Kidney epithelial cell (primary cell): ENCODE data around the gene LRP3. TPM values are rescaled to one million over a fixed set of nuclear protein-coding genes. Genes with fewer than 3 reads are reported as not detected.

Source experiments
- DNase-seq: peaks from one replicate; pipeline ENCODE4 v3.0.0-alpha.2; 2010; ENCODE audit warnings: low read depth
- H3K27me3 ChIP-seq: 2 replicates; pipeline ENCODE4 v1.6.0; 2011; ENCODE audit warnings: low read length; ENCODE audit not compliant: control insufficient read depth, insufficient read depth
- H3K36me3 ChIP-seq: 2 replicates; pipeline ENCODE4 v1.5.1; 2011; ENCODE audit warnings: low read length; ENCODE audit not compliant: control insufficient read depth, insufficient read depth
- H3K4me3 ChIP-seq: 2 replicates; pipeline ENCODE4 v1.5.1; 2011; ENCODE audit warnings: low read depth, mild to moderate bottlenecking, control low read depth, low read length
- CTCF ChIP-seq: IDR thresholded peaks from 2 replicates; pipeline ENCODE4 v1.5.1; 2011; ENCODE audit warnings: mild to moderate bottlenecking, moderate library complexity, low read length, control low read depth, inconsistent platforms; ENCODE audit not compliant: insufficient read depth, poor library complexity, severe bottlenecking
- total RNA-seq: library from RNA; depleted of rRNA; stranded (reverse); fragments of >200 nt; gene quantifications from 2 replicates; pipeline ENCODE4 v1.2.3, GENCODE V29; 2015

The LRP3 gene
- total RNA-seq, 1 donor from 2014 or later: 42.8 TPM

GRCh38 chr19:33210266-33210940, 16.3 kb downstream of the LRP3 start:
- Histone ChIP-seq H3K27me3 (peaks cover 6% of the 10 kb centered on the region), H3K36me3 (no peaks in the 10 kb centered on the region), H3K4me3 (no peak overlapping the region)
- no peak for DNase-seq
- TF ChIP-seq CTCF: no peak

- TF ChIP-seq CTCF: no peak
- H3K4me3 ChIP-seq: no peak overlapping the region
- no peaks in the 10 kb centered on the region for H3K36me3 ChIP-seq
- DNase-seq: no peak
- peaks cover 6% of the 10 kb centered on the region for H3K27me3 ChIP-seq
Observed at GRCh38 chr19:33211794-33212435, 17.8 kb downstream of the LRP3 start.

- H3K36me3 ChIP-seq: no peaks in the 10 kb centered on the region
- TF ChIP-seq CTCF: no peak
- DNase-seq: no peak
- peaks cover 6% of the 10 kb centered on the region for H3K27me3 ChIP-seq
- no peak overlapping the region for H3K4me3 ChIP-seq
Observed at GRCh38 chr19:33212436-33213172, 18.5 kb downstream of the LRP3 start.

- peak; percentile 29 for TF ChIP-seq CTCF
- no peak for DNase-seq
- Histone ChIP-seq H3K4me3 (no peak overlapping the region), H3K27me3 (peaks cover 6% of the 10 kb centered on the region), H3K36me3 (no peaks in the 10 kb centered on the region)
Observed at GRCh38 chr19:33214596-33214995, 20.5 kb downstream of the LRP3 start.

GRCh38 chr19:33215438-33216197, 21.5 kb downstream of the LRP3 start:
- TF ChIP-seq CTCF: no peak
- Histone ChIP-seq H3K36me3 (no peaks in the 10 kb centered on the region), H3K27me3 (peaks cover 6% of the 10 kb centered on the region), H3K4me3 (no peak overlapping the region)
- DNase-seq: no peak
